GM18520 (cell line): ENCODE data around the gene EFCAB5.
"Not testable (repeated sequence)": the region's sequence is repeated elsewhere in the genome, so short reads cannot be mapped to it uniquely, and the experiment has no call there.

ENCODE experiments used
- ATAC-seq: cut with Tn5 transposase; IDR thresholded peaks from one replicate; pipeline ENCODE4 v1.9.1; 2021; ENCODE audit not compliant: unreplicated experiment

EFCAB5 gene

GRCh38 chr17:30000755-30001257, 59.4 kb downstream of the EFCAB5 start:
- no peak for ATAC-seq

GRCh38 chr17:30002088-30002487, 60.7 kb downstream of the EFCAB5 start:
- ATAC-seq: no peak

- no peak for ATAC-seq
These were observed 64.4 kb downstream of the EFCAB5 start for GRCh38 chr17:30005709-30006320.

GRCh38 chr17:30011934-30012333, 70.5 kb downstream of the EFCAB5 start:
- ATAC-seq: not testable (repeated sequence)

- ATAC-seq: no peak
These were observed 80.4 kb downstream of the EFCAB5 start for GRCh38 chr17:30021708-30022317.

- ATAC-seq: not testable (repeated sequence)
These were observed 83.9 kb downstream of the EFCAB5 start for GRCh38 chr17:30025325-30025724.

- no peak for ATAC-seq
These were observed 86.2 kb downstream of the EFCAB5 start for GRCh38 chr17:30027676-30028075.

GRCh38 chr17:30031214-30031869, 89.9 kb downstream of the EFCAB5 start:
- no peak for ATAC-seq

GRCh38 chr17:30035369-30035768, 93.9 kb downstream of the EFCAB5 start:
- no peak for ATAC-seq

- ATAC-seq: not testable (repeated sequence)
These were observed 99.5 kb downstream of the EFCAB5 start for GRCh38 chr17:30040719-30041518.

GRCh38 chr17:30041551-30041950, 100.1 kb downstream of the EFCAB5 start:
- ATAC-seq: no peak

GRCh38 chr17:30062372-30062771, 120.9 kb downstream of the EFCAB5 start:
- no peak for ATAC-seq

GRCh38 chr17:30064738-30065137, 123.3 kb downstream of the EFCAB5 start:
- no peak for ATAC-seq

- ATAC-seq: no peak
These were observed 127.0 kb downstream of the EFCAB5 start for GRCh38 chr17:30068465-30068864.

- ATAC-seq: no peak
These were observed 132.8 kb downstream of the EFCAB5 start for GRCh38 chr17:30074254-30074653.

- ATAC-seq: no peak
These were observed 133.3 kb downstream of the EFCAB5 start for GRCh38 chr17:30074730-30075129.

- no peak for ATAC-seq
These were observed 141.3 kb downstream of the EFCAB5 start for GRCh38 chr17:30082773-30083172.

GRCh38 chr17:30084788-30085187, 143.4 kb downstream of the EFCAB5 start:
- no peak for ATAC-seq

GRCh38 chr17:30086896-30087295, 145.5 kb downstream of the EFCAB5 start:
- ATAC-seq: no peak

GRCh38 chr17:30087431-30087830, 146.0 kb downstream of the EFCAB5 start:
- ATAC-seq: not testable (repeated sequence)

GRCh38 chr17:30091121-30091670, 149.8 kb downstream of the EFCAB5 start:
- ATAC-seq: no peak
